Activated CD4-positive, CD25-positive, alpha-beta regulatory T cell treated with anti-CD3 and anti-CD28 coated beads, Interleukin-2, amount 50 U/mL, for 16 hours (primary cell): Measurements from ENCODE around the gene DIS3.
A peak's percentile ranks its signal among the peaks of the same experiment; 100 is the strongest.
"Not testable (repeated sequence)": the region's sequence is repeated elsewhere in the genome, so short reads cannot be mapped to it uniquely, and the experiment has no call there.

Source experiments
- DNase-seq: peaks from one replicate; pipeline ENCODE4 v3.0.0-alpha.2; 2020; ENCODE audit warnings: low read depth, low spot score

The DIS3 gene, protein sequence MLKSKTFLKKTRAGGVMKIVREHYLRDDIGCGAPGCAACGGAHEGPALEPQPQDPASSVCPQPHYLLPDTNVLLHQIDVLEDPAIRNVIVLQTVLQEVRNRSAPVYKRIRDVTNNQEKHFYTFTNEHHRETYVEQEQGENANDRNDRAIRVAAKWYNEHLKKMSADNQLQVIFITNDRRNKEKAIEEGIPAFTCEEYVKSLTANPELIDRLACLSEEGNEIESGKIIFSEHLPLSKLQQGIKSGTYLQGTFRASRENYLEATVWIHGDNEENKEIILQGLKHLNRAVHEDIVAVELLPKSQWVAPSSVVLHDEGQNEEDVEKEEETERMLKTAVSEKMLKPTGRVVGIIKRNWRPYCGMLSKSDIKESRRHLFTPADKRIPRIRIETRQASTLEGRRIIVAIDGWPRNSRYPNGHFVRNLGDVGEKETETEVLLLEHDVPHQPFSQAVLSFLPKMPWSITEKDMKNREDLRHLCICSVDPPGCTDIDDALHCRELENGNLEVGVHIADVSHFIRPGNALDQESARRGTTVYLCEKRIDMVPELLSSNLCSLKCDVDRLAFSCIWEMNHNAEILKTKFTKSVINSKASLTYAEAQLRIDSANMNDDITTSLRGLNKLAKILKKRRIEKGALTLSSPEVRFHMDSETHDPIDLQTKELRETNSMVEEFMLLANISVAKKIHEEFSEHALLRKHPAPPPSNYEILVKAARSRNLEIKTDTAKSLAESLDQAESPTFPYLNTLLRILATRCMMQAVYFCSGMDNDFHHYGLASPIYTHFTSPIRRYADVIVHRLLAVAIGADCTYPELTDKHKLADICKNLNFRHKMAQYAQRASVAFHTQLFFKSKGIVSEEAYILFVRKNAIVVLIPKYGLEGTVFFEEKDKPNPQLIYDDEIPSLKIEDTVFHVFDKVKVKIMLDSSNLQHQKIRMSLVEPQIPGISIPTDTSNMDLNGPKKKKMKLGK

GRCh38 chr13:72781451-72782439 lies at the start of gene DIS3, which contains the start of gene PIBF1:
Gene DIS3, minus strand, starts transcription at chr13:72781900. Its CDS starts 68 bp downstream, at chr13:72781832.
Gene PIBF1, plus strand, starts transcription at chr13:72782133. Its CDS starts 1,337 bp downstream, at chr13:72783470.
- DNase-seq = peak; percentile 94

GRCh38 chr13:72823724-72824123 lies 42.0 kb upstream of the DIS3 start:
- DNase-seq = no peak

DNA sequence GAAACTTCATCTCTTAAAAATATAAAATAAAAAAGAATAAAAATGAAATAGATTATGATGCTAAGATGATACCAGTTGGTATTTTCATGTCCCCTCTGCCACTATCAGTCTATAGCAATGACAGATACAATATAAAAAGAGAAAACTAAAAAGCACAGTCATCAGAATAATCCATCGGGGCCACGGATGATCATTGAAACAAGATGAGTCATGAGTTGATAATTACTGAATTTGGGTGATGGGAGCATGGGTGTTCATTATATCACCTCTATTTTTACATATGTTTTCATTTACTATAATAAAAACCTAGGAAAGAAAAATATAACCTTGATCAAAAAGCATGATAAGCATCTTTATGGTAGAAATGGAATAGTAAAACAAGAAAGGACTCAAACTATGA lies 41.4 kb upstream of the DIS3 start:
- no peak for DNase-seq

GRCh38 chr13:72820898-72821279 lies 39.2 kb upstream of the DIS3 start:
- DNase-seq = no peak

GRCh38 chr13:72820156-72820897 lies 38.6 kb upstream of the DIS3 start:
- DNase-seq = no peak

DNA sequence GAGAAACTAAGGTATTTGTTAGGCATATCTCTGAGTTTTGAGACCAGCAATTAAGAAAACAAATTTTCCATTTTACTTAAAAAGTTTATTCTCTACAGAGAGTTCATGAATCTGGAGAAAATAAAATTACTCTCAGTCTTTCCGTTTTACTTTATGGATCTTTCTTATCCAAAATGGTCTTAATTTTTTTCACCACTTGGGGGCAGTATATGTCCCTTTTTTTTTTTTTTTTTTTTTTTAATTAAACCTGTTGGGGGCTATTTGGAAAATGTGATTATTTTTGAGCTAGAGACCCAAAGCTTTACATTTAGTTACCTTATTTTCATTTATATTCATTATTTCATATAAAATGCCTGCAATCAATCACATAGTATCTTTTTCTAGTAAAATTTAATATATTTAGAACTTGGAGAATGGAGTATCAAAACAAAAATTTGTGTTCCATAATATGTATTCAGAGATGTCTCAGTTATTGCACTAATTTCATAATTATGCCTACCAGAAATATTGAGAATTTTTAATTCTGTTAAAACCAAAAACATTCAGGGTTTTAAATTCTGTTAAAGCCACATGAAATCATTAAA lies 27.3 kb upstream of the DIS3 start:
- DNase-seq = no peak

DNA sequence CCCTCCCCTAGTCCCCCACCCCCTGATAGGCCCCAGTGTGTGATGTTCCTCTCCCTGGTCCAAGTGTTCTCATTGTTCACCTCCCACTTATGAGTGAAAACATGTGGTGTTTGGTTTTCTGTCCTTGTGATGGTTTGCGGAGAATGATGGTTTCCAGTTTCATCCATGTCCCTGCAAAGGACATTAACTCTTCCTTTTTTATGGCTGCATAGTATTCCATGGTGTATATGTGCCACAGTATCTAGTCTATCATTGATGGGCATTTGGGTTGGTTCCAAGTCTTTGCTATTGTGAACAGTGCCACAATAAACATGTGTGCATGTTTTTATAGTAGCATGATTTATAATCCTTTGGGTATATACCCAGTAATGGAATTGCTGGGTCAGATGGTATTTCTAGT lies 24.8 kb upstream of the DIS3 start:
- not testable (repeated sequence) for DNase-seq

GRCh38 chr13:72805676-72806346 lies 24.1 kb upstream of the DIS3 start:
- DNase-seq = no peak

GRCh38 chr13:72804301-72804700 lies 22.6 kb upstream of the DIS3 start:
- DNase-seq = no peak

DNA sequence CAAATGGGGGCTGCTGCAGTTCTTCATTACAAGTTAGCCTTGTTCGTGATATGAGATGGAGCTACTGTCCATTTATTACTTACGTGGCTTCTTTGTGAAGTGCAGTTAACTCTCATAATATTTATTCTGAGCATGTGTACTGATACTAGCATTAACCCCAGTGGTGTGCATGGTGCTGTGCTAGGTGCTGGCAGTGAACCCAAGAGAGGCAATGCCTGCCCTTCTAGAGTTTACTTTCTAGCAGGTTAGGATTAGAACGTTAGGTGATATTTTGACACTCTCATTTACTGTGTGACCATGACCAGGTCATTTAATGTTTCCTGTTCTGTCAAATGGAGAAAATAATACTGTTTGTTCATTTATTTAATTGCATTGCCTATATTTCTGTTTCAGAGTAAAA lies 17.1 kb upstream of the DIS3 start:
- DNase-seq = no peak

DNA sequence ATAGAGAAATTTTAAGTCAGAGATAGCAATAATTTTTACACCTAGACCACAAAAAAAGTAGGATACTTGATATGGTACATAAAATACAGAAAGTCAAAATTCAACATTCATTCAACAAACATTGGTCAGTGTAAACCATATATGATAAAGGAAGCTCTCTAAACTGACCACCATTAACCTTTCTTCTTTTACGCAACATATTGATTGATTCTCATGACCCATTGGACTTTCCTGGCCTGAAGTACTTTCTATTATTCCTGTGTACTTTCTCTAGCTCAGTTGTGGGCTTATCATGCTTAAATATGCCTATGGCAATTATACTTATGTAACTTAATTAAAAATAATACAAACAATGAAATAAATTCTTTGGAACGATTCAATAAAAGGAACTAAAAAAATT lies 10.9 kb upstream of the DIS3 start:
- no peak for DNase-seq

DNA sequence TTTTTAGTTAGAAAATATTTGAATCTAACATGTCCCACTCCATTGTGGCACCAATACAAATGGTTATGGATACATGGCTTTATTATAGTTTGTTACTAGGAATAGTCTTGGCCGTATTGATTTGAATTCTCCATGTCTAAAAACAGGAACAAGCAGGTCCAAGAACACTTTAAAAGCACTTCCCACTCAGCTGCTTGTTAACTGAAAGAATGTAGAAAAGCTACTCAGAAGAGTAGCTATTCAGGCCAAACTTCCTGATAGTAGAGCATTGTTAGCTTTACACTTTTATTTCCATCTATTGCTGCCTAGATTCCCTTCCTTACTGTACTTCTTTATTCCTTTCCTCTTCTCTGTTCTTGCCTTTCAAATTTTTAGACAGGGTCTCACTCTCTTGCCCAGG lies 7.1 kb upstream of the DIS3 start:
- no peak for DNase-seq

DNA sequence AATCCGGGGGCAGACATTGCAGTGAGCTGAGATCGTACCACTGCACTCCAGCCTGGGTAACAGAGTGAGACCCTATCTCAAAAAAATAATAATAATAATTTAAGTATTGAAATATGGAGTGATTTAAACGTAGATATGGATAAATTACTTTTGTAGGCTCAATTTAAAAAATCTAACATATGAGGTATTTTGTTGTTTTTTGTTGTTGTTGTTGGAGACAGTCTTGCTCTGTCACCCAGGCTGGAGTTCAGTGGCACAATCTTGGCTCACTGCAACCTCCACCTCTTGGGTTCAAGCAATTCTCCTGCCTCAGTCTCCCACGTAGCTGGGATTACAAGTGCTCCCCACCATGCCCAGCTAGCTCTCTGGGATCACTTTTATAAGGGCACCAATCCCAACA lies 3.0 kb upstream of the DIS3 start:
- DNase-seq = not testable (repeated sequence)

GRCh38 chr13:72782717-72783116 lies 1.0 kb upstream of the DIS3 start:
- DNase-seq = no peak

GRCh38 chr13:72774019-72774418 lies 7.7 kb downstream of the DIS3 start:
- DNase-seq = no peak

- no peak for DNase-seq
Measured at GRCh38 chr13:72763411-72763810, 18.3 kb downstream of the DIS3 start.

DNA sequence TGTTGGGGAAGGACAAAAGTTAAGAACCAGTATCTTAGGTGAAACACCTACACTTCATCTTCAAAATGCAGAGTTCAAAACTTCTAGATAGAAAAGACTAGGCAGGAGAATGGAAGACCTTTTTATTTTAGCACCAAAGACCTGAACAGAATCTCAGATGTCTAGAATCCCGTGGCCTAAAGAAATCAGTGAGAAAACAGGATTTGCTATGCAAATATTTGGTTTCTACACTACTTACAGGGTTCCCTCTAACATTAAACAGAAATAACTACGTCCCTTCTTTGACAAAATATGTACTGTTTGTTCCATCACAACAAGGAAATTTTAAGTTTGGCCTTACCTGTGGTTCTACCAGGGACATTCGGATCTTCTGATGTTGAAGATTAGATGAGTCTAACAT lies 21.5 kb downstream of the DIS3 start:
- DNase-seq = no peak

GRCh38 chr13:72757792-72758535 lies 23.7 kb downstream of the DIS3 start:
- DNase-seq = no peak

DNA sequence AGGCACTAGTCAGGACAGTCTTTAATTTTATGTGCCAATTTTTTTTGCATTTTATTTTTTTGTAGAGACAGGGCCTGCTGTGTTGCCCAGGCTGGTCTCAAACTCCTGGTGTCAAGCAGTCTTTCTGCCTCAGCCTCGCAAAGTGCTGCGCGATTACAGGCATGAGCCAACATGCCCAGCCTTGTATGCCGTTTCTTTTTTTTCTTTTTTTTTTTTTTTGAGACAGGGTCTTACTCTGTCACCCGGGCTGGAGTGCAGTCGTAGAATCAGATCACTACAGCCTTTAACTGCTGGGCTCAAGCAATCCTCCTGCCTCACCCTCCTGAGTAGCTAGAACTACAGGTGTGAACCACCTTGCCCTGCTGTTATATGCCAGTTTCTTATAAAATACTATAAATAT lies 27.6 kb downstream of the DIS3 start:
- DNase-seq = no peak
